Hematopoietic multipotent progenitor cell treated with erythropoietin and hydrocortisone succinate and interleukin-3 and kit ligand, for 15 days (in vitro differentiated cells): ENCODE data around the gene PTS.

Experiments used
- DNase-seq: peaks from one replicate; pipeline ENCODE4 v3.0.0-alpha.2; 2015; ENCODE audit warnings: low spot score

PTS gene

DNA sequence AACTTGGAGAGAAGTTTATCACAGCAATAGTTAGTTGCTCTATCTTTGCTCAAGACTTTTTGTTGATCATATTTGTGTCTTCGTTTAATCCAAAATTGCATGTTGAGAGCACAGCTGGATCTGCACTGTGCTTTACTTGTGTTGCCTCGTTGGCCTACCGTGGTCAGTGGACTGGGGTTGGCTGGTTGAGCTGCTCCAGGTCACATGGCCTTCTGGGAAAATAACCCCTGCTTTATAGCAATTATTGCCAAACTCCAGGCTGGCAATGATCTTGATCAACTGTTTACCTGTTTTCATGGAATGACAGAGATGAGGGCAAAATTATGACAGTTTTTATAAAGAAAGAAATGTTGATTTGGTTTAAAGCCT lies 40.2 kb downstream of the PTS start:
- no peak for DNase-seq

DNA sequence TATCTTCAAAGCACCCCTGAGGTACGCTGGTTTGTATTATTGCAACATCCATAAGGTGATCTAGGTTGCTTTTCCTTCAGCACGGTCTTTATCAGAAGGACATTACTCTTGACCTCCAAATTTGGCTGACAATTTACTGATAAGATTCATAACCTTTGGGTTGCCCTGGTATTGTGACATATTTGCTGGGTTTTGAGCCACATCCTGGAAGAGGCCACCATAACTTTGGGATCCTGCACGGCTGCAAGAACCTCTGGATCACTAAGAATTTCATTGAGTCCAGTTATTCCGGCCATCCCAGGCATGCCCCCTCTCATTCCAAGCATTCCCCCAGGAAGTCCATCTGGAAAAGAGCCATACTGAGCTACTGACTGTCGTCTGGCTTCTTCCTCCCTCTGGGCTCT lies 41.0 kb downstream of the PTS start:
- no peak for DNase-seq

DNA sequence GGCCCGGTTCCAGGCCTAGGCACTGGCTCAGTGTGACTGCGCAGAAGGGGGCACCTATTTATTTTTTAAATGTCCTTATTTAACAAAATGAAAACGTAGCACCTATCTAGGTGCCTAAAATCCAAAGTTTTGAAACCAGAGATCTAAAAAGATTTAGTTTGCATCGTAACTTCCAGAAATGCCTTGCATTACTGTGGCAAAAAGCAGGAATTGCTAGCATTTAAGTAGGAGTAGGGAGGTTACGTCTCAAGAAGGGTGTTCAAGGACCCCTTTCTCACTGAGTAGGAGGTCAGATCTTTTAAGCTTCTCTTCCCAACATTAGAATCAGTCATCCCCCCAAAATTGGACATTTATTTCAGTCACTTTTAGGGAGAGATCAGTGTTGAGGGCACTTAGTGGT lies 42.2 kb downstream of the PTS start:
- DNase-seq = no peak

DNA sequence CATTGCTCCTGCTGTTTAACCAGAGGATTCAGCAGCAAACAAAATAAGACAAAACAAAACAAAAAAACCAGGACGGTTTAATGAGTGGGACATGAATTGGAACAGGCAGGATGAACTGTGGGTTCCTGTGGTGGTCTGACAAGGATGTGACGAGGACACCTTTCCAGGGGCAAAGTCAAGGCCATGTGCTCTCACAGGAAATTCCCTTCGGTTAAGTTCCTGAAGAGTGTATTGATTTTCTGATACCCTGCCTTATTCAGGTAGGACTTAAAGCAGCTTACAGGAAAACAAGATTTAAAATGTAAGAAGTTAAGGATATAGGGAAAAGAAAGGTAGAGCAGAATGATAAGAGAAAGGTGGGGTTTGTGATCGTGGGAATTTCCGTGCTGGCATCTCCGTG lies 42.9 kb downstream of the PTS start:
- DNase-seq = no peak

DNA sequence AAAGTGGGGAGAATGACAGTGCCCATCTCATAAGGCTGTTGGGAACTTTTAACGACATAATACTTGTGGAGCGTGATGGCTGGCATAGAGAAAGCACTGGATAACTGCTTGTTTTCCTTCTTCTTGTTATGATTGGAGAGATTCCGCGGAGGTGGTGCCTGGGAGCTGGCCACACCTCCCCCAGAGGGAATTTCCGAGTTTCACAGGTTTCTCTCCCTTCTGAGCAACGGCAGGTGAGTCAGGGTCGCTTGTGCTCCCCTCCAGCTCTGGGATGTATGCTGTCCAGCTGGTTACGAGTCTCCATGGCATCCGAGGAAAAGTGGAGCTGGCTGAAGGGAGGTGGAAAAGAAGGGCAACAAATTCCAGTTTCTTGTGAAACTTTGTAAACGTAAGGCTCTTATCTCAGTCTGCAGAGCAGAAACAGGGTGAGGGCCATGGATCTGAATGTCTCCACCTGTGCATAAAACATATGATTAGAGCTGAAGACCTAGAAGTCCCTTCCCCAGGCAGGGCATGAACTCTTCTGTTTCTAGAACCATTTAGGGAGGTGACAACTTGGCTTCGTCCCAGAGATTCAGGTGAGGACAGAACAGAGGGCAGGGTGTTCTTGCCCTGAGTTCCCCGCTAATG lies 44.4 kb downstream of the PTS start:
- DNase-seq = no peak

DNA sequence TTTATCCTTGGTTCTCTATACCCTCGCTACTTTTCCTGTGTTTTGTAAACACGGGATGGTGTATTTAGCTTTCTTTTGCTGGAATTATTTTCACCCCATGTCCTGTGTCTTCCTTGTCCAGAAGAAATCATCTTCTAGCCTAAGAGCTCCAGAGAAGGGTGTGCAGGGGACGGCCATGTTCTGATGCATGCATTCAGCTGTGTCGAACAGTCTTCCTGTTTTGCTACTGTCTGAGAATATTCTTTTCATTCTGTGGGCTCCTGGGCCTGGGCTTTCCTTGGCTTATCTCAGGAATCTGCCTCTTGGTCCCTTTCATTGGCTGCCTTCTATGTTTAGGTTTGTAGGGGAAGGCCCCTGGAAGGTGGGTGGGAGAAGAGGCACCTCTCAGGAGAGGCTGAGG lies 45.0 kb downstream of the PTS start:
- DNase-seq = no peak

DNA sequence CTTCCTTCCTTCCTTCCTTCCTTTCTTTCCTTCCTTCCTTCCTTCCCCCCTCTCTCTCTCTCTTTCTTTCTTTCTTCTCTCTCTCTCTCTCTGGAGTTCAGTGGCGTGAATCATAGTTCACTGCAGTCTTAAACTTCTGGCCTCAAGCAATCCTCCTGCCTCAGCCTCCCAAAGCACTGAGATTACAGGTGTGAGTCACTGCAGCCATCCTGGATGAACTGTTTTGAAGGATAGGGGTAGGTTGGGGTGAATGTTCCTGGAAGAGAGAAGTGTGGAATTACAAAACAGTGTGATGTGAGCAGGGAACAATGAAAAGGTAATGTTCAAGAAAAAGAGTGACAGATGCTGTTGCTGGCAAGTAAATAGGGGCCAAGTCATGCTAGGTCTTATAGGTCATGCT lies 46.8 kb downstream of the PTS start:
- no peak for DNase-seq

DNA sequence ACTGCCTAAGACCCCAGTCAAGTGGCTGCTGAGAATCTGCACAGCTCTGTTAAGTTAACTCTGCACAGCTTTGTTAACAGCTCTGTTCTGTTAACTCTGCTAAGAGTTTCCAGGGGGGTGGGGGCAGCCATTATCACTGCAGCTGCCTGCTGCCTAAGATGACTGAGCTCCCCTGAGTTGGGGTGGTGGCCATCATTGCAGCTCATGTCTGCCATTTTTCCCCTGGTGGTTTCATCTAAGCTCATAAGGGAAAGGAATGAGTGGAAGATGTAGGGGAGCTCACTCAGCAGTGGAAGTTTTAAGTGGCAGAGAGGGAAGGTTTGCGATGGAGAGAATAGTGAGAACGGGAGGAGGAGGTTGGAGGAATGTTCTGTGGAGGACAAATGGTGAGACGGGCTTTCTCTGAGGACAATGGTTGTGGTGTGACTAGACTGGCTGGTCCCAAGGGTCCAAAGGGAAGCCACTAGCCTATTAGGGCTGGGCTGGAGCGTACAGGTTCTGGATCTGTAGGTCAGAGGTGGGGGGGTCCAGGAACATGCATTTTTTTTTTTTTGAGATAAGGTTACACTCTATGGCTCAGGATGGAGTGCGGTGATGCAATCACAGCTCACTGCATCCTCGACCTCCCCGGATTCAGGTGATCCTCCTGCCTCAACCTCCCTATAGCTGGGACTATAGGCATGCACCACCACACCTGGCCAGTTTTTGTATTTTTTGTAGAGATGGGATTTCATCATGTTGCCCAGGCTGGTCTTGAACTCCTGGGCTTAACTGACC lies 48.0 kb downstream of the PTS start:
- DNase-seq = no peak

DNA sequence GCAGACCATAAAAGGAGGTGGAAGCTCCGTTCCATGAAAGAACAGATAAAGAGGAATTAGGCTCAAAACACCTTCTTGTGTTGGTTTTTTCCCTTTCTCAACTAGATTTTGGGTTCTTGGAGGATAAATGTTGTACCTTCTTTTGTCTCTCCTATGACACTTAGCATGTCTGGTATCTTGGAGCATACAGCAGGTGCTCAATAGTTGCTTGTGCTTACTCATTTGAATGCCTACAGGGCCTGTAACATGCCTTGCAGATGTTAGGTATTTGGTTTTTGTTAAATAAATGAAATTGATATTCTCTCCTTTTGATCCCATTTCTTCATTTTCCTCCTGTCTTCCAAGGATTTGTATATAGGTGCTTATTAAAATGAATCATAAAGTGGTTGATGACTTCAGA lies 50.8 kb downstream of the PTS start:
- no peak for DNase-seq

DNA sequence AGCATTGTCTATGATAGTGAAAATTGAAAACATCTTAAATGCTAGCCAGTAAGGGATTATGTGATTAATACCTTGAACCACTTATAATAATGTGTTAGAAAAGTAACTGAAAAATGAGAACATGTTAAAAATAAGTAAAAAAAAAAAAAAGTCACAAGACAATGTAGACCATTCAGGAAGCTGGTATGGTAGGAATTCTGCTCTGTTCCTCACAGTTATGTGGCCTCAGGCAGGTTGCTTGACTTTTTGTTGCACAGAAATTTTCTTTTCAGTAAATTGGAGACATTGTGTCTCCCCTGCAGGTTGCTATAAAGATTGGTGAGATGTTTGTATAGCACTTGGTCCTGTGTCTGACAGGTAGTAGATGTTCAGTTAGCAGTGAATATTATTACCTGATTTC lies 51.7 kb downstream of the PTS start:
- DNase-seq = no peak

DNA sequence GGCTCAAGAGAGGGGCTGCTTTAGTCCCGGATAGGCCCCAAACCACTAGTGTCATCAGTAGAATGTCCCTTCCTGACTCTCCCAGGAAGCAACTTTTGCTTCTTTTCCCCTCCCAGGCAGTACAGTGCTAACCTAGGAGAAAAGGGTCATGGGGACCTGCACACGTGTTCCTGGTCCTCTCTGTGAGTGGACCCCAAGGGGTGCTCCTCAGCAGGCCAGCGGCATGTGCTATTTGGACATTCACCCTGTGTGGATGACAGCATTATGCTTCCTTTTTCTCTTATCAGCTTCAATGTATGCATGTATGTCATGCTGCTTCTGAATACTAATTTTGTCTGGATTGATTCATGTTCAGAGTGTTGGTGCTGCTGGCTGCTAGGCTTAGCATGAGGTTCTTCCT lies 52.6 kb downstream of the PTS start:
- DNase-seq = no peak

DNA sequence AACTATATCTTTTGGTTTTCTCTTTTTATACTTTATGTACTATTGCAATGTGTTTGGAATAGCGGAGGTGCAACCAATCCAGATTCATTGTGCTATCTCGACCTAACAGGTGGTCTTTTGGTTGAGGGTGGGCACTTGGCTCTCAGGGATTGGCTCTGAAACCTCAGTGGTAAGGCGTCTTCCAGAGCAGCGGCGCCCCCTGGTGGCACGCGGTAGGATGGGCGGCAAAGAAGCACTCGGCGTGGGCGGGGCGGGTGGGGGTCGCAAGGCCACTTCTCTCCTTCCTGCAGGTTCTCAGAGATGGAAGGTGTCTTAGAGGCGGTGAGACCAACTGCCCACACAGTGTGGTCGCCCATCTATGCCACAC lies 53.7 kb downstream of the PTS start:
- peak; percentile 75 for DNase-seq

DNA sequence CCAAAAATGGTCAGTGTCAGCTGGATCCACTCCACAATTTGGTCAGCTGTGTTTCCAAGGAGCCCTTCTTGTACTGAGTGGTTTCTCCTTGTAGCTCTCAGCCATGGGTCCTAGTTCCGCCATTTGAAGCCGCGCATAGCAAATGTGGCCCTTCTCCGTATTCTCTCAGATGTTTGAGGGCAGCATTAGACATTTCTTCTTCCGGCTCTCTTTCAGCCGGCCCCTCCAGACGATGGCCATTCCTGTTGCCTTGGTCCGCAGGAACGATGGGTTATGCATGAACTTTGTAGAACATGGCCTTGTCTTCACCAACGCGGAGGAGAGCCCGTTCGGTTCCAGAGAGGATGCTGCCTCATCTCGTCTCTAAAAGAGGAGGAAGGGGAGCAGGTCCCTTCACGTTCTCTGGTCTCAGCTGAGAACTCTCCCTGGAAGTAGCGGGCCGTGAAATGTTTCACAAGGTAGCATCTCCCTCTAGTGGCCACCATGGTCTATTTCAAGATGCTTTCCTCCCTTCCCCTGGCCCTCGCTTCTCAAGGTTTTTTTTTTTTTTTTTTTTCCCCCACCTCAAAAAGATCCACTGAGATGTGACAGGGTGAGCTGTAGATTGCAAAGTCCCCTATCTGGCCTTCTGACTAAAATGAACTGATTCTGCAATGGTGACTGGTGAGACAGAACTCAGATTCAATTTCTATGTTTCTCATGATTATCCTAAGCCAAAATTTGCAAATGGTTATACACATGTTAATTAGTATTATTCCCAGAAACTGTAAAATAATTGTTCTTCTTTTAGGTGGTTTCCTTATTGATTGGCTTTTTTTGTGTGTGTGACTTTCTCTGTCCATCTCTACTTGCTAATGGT lies 54.3 kb downstream of the PTS start:
- peak; percentile 80 for DNase-seq

DNA sequence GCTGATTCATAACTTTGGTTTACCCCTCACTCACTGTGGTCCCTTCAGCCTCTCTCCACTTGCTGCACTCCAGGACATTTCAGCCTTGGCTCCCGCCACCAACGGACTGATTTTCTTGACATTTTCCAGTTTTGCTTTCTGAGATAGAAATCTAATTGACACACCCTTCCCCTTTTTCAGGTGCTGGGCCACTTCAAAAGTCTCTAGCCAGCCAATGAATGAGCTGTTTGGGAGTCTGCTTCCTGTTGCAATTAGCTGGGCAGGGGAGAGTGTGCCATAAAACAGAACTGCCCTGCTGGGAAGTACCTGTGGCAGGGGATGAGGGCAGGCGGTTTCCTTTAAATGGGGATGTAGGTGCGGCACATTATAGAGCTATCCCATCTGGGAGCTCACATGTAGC lies 55.5 kb downstream of the PTS start:
- no peak for DNase-seq
